ENCODE measurements around the gene MYL4. TPM values are rescaled to one million over a fixed set of nuclear protein-coding genes. Genes with fewer than 3 reads are reported as not detected.

Gene MYL4
- total RNA-seq, 1 donor from 2014 or later, result 2.2 TPM

DNA sequence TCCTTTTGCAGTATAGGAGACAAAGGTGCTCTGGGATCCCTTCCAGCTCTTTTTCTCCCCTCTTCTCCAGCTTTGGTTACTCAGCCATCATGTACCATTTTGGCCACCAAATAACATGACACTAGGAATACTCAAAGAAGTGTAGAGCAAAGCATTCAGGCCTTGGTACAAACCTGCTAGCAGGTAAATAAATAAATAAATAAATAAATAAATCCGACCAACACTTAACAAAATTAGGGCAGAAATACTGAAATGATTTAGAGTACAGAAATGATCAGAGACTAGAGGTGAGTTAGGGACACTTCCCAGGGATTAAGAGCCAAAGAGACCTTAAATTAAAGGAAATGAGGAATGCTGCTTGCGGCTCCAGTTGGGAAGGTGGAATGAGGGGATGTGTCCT is 26.8 kb downstream of the MYL4 start:
- Mint-ChIP-seq H3K36me3 (ENCODE audit: low read depth, unreplicated experiment) (no peaks in the 10 kb centered on the region), H3K27ac (ENCODE audit: unreplicated experiment) (no peak overlapping the region), H3K27me3 (ENCODE audit: unreplicated experiment) (no peaks in the 10 kb centered on the region), H3K4me1 (ENCODE audit: unreplicated experiment) (peaks cover 10% of the 10 kb centered on the region), H3K4me3 (ENCODE audit: unreplicated experiment) (no peak overlapping the region), H3K9me3 (ENCODE audit: unreplicated experiment) (no peaks in the 10 kb centered on the region)
- TF ChIP-seq, protein P1, sequence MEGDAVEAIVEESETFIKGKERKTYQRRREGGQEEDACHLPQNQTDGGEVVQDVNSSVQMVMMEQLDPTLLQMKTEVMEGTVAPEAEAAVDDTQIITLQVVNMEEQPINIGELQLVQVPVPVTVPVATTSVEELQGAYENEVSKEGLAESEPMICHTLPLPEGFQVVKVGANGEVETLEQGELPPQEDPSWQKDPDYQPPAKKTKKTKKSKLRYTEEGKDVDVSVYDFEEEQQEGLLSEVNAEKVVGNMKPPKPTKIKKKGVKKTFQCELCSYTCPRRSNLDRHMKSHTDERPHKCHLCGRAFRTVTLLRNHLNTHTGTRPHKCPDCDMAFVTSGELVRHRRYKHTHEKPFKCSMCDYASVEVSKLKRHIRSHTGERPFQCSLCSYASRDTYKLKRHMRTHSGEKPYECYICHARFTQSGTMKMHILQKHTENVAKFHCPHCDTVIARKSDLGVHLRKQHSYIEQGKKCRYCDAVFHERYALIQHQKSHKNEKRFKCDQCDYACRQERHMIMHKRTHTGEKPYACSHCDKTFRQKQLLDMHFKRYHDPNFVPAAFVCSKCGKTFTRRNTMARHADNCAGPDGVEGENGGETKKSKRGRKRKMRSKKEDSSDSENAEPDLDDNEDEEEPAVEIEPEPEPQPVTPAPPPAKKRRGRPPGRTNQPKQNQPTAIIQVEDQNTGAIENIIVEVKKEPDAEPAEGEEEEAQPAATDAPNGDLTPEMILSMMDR (IDR thresholded peaks at IDR 0.05; ENCODE audit: unreplicated experiment), result no peak
- no peak for DNase-seq (ENCODE audit: low spot score)

DNA sequence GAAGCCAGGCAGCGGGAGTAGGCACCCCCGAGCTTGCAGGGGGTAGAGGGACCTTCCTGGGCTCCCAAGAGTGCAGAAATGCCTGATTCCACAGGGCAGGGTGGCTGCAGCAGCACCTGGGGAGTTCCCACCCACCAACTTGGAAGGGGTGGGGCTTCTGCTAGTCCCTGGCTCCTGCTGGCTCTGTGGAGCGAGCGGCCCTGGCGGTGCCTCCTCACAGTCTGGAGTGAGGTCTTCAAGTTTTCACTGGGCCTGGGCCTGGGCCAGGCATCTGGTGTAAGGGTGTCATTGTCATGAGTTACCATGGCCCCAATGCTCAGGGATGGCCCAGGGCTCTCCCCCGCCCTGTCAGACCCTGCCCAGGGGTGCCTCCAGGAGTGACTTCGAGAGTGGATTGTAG is 28.7 kb downstream of the MYL4 start:
- no peak overlapping the region for H3K4me3 Mint-ChIP-seq (ENCODE audit: unreplicated experiment)
- TF ChIP-seq, protein P1 (IDR thresholded peaks at IDR 0.05; ENCODE audit: unreplicated experiment), result no peak
- peaks cover 10% of the 10 kb centered on the region for H3K4me1 Mint-ChIP-seq (ENCODE audit: unreplicated experiment)
- no peaks in the 10 kb centered on the region for H3K9me3 Mint-ChIP-seq (ENCODE audit: unreplicated experiment)
- H3K27me3 Mint-ChIP-seq (ENCODE audit: unreplicated experiment), result peaks cover 2% of the 10 kb centered on the region
- H3K36me3 Mint-ChIP-seq (ENCODE audit: low read depth, unreplicated experiment), result no peaks in the 10 kb centered on the region
- DNase-seq (ENCODE audit: low spot score), result no peak
- no peak overlapping the region for H3K27ac Mint-ChIP-seq (ENCODE audit: unreplicated experiment)

DNA sequence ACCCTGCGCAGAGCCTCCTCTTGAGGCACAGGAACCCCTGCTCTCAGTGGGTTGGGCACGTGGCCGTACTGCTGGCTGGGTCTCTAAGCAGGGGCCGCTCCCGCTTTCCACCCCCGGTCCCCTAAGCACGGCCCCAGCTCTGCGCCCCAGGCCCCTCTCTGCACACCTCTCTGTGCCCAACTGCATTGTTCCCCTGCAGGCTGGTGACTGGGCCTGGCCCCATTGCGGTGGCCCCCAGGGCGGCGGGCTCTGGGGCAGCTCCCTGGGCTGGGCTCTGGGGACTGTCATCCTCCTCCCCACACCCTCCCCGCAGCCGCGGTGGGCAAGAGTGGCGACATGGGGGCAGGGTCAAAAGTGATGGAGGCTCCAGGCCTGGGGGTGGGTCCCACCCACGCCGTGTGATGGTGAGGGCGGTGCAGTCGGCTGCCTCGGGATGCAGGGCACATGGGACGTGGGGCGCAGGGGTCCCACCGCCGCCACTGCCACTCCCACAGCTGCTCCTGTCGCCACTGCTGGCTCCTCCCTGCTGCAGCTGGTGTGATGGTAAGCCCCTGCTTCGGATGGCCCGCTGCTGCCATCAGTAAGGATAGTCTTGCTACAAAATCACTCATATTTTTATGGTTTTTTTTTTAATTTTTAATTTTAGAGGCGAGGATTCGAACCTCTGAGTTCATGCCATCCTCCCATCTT is 29.3 kb downstream of the MYL4 start:
- TF ChIP-seq, protein P1 (IDR thresholded peaks at IDR 0.05; ENCODE audit: unreplicated experiment), result no peak
- peaks cover 10% of the 10 kb centered on the region for H3K4me1 Mint-ChIP-seq (ENCODE audit: unreplicated experiment)
- no peaks in the 10 kb centered on the region for H3K9me3 Mint-ChIP-seq (ENCODE audit: unreplicated experiment)
- H3K4me3 Mint-ChIP-seq (ENCODE audit: unreplicated experiment), result no peak overlapping the region
- H3K27me3 Mint-ChIP-seq (ENCODE audit: unreplicated experiment), result peaks cover 2% of the 10 kb centered on the region
- no peaks in the 10 kb centered on the region for H3K36me3 Mint-ChIP-seq (ENCODE audit: low read depth, unreplicated experiment)
- no peak for DNase-seq (ENCODE audit: low spot score)
- H3K27ac Mint-ChIP-seq (ENCODE audit: unreplicated experiment), result no peak overlapping the region

GRCh38 chr17:47239619-47239966 is 30.4 kb downstream of the MYL4 start:
- TF ChIP-seq, protein P1 (IDR thresholded peaks at IDR 0.05; ENCODE audit: unreplicated experiment), result no peak
- DNase-seq (ENCODE audit: low spot score), result no peak
- no peaks in the 10 kb centered on the region for H3K36me3 Mint-ChIP-seq (ENCODE audit: low read depth, unreplicated experiment)
- no peak overlapping the region for H3K27ac Mint-ChIP-seq (ENCODE audit: unreplicated experiment)
- peaks cover 10% of the 10 kb centered on the region for H3K4me1 Mint-ChIP-seq (ENCODE audit: unreplicated experiment)
- H3K27me3 Mint-ChIP-seq (ENCODE audit: unreplicated experiment), result peaks cover 2% of the 10 kb centered on the region
- H3K4me3 Mint-ChIP-seq (ENCODE audit: unreplicated experiment), result no peak overlapping the region
- H3K9me3 Mint-ChIP-seq (ENCODE audit: unreplicated experiment), result no peaks in the 10 kb centered on the region

GRCh38 chr17:47239967-47240651 is 31.0 kb downstream of the MYL4 start:
- no peaks in the 10 kb centered on the region for H3K36me3 Mint-ChIP-seq (ENCODE audit: low read depth, unreplicated experiment)
- no peaks in the 10 kb centered on the region for H3K9me3 Mint-ChIP-seq (ENCODE audit: unreplicated experiment)
- H3K27me3 Mint-ChIP-seq (ENCODE audit: unreplicated experiment), result peaks cover 2% of the 10 kb centered on the region
- peaks cover 10% of the 10 kb centered on the region for H3K4me1 Mint-ChIP-seq (ENCODE audit: unreplicated experiment)
- no peak overlapping the region for H3K4me3 Mint-ChIP-seq (ENCODE audit: unreplicated experiment)
- DNase-seq (ENCODE audit: low spot score), result no peak
- no peak overlapping the region for H3K27ac Mint-ChIP-seq (ENCODE audit: unreplicated experiment)
- TF ChIP-seq, protein P1 (IDR thresholded peaks at IDR 0.05; ENCODE audit: unreplicated experiment), result no peak
